Activated CD4-positive, alpha-beta T cell treated with anti-CD3 and anti-CD28 coated beads for 4 hours (primary cell): ENCODE measurements around the gene EEA1.

Source experiments
- DNase-seq, 2 donors: peaks; one replicate each; pipeline ENCODE4 v3.0.0-alpha.2; 2020

EEA1 gene

GRCh38 chr12:92933606-92934005, 4.5 kb upstream of the EEA1 start:
- no peak for DNase-seq

GRCh38 chr12:92930421-92930820, 1.3 kb upstream of the EEA1 start:
- DNase-seq = no peak

DNA sequence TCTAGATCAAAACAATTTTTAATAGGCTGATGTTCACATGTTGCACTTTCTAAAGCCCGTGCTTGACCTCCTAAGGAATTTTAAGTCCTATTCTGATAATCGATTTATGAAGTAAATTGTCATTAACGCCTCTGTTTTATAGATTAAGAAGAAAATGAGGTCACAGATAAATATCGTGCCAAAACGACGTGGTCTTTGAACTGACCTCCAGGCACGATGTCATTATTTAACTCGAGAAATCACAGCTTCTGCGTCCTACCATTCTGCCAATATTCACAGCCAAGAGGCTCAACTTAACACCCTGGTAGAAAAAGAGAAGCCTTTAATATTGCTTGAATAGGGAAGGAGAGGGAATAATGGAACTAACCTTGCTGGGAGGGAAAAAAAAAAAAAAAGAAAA, 888 bp upstream of the EEA1 start:
- no peak for DNase-seq

DNA sequence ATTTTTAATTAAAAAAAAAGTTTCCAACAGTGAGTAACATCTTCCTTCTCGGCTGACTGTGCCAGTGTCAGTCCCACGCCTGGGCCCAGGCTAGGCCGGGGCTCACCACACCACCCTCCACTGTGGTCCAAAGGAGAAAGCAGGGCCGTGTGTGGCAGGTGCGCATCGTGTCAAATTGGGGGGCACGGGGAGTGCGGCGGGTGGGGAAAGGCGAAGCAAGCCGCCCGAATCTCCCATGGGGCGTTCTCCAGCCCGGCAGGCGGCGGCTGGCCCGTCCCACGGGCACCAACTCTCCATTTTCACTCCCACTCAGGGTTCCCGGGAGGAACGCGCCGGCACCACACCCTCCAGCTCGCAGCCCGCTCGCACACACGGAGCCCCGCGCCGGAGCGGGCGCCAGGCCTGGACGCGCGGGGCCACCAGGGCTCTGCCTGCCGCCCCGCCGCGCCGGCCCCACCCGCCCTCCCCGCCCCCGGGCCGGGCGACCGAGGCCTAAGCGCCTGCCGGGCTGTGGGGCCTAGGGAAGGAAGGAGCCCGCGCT, 604 bp downstream of the EEA1 start:
- peak; percentile 67 to 73 for DNase-seq

DNA sequence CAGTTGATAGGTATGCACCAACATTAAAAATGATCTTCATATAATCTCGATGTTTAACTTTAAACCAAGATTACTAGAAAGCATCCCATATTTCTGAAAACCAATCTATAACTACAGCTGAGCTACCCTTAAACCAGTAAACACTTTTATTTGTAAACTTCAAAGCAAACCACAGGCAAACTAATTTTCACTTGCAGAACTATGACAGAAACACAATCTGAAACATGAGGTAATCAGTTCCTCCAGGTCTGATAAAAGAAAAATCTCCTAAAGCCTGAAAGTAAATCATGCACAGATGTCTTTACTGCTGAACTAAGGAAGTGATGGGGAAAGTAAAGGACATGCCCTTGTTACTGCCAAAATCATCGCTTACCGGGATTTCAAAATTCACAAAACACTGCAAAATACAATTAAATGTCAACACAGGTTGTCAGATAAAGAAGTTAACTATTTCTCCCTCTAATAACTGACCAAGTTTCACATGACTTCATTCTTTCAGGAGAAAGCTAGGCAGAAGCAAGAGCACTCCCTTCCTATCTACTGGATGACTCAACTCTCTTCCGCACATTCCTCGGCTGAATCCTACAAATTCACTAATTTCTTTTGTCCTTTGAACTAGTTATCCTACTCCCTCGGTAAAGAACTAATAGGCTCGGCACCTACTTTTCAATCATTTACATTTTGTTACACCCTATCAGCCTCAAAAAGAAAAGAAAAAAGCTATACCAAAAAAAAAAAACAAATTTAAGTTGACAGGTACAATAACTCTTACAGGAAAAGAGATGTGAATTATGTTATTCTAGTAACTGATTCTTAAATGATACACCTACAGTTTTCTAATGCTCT, 1.4 kb downstream of the EEA1 start:
- no peak for DNase-seq

DNA sequence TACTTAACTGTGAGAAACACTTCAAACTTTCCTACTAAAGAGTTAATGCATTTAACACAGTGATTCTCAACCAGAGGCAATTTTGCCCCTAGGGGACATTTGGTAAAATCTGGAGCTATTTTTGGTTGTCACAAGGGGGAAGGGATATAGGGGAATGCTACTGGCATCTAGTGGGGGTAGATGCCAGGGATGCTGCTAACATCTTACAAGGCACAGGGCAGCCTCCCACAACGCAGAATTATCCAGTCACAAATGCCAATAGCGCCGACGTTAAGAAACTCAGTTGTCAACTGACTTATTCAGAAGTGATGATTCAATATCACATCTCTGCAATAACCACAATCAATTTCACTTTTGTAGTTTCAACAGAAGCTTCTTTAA, 2.0 kb downstream of the EEA1 start:
- DNase-seq = peak; percentile 39 to 62

DNA sequence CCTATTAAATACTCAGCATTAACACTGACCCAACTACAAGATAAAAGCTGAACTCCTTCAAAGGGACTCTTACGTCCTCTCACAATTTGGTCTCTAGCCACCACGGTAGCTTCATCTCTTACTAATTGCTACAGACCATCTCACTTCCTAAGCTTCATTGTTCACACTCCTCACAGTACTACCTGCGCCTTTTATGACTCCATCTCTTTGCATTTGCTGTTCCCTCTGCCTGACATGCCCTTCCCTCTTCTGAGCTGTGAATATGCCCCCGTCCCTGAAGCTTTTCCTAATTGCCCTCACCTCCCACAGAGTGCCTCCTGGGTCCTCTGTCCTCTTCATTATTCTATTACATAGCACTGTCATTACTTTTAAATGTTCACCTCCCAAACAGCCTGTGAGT, 2.5 kb downstream of the EEA1 start:
- no peak for DNase-seq

DNA sequence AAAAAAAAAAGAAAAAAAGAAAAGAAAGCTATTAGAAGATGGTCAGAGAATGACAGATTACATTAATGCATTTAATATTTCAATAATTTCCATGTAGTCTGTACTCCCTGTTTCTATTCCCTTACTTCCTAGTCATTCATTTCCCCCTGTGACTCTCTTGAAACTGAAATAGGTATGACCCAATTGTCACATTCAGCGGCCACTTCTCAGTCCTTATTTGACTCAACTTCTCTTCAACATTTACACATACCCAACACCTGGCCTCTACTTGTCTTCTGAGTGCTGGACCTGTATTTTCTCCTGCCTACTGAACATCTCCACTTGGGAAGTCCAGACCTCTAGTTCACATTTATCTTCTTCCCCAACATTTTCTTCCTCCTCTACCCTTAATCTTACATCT, 7.2 kb downstream of the EEA1 start:
- no peak for DNase-seq

DNA sequence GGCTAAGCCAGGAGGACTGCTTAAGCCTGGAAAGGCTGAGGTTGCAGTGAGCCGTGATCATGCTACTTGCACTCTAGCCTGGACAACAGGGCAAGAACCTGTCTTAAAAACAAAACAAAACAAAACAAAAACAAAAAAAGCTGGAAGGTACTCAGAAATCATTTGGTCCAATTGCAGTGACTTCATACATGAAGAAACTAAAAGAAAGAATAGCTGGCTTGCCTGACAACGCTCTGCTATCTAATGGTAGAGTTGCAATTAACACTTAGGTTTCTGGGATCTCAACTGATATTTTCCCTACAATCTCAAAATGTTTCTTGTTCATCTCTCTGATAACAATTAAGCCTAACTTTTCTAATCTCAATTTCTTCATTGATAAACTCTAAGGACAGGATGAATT, 13.7 kb downstream of the EEA1 start:
- no peak for DNase-seq

GRCh38 chr12:92914170-92914569, 14.9 kb downstream of the EEA1 start:
- DNase-seq = no peak

GRCh38 chr12:92912672-92913071, 16.4 kb downstream of the EEA1 start:
- DNase-seq = no peak

DNA sequence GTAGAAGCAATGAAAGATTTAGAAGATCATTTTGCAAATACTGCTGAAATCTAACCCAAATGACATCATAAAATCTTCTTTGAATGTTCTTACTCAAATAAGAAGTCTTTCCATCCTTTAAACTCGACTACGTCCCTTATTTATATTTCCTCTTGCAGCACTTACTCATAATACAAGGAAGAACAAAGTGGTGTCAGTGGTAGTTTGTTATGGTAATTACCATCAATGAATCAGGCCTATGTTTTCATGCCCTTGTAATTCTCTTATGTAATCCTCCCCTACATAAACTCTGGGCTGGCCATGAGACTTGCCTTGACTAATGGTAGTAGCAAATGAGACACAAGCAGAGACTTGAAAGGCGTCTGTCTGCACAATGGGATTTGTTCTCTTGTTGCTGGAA, 17.0 kb downstream of the EEA1 start:
- peak; percentile 15 to 24 for DNase-seq

DNA sequence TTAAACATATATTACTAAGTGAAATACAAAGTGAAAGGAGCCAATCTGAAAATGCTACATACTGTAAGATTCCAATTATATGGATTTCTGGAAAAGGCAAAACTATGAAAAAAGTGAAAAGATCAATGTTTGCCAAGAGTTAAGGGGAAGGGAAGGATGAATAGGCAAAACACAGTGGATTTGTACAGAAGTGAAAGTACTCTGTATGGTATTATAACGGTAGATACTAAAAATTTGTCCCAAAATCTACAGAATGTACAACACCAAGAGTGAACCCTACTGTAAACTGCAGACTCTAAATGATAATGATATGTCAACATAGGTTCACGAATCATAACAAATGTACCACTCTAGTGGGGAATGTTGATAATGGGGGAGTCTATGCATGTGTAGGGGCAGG, 17.8 kb downstream of the EEA1 start:
- DNase-seq = no peak

GRCh38 chr12:92908108-92908507, 21.0 kb downstream of the EEA1 start:
- no peak for DNase-seq

DNA sequence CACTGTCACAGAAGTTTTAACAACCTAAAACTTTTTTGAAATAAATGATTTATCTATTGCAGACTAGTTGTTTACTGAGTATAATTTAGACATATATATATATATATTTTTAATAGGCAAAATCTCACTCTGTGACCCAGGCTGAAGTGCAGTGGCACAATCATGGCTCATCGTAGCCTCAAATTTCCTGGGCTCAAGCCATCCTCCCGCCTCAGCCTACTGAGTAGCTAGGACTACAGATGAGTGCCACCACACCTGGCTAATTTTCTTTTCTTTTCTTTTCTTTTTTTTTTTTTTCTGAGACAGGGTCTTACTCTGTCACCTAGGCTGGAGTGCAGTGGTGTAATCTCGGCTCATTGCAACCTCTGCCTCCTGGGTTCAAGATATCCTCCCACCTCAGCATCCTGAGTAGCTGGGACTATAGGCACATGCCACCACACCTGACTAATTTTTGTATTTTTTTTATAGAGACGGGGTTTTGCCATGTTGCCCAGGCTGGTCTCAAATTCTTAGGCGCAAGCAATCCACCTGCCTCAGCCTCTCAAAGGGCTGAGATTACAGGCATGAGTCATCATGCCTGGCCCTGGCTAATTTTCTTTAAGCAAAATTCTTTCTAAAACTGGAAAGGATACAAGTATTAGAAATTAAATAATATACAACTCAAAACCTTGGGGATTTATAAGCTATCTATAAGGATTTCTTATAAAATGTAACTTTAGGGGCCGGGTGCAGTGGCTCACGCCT, 23.1 kb downstream of the EEA1 start:
- DNase-seq = no peak

DNA sequence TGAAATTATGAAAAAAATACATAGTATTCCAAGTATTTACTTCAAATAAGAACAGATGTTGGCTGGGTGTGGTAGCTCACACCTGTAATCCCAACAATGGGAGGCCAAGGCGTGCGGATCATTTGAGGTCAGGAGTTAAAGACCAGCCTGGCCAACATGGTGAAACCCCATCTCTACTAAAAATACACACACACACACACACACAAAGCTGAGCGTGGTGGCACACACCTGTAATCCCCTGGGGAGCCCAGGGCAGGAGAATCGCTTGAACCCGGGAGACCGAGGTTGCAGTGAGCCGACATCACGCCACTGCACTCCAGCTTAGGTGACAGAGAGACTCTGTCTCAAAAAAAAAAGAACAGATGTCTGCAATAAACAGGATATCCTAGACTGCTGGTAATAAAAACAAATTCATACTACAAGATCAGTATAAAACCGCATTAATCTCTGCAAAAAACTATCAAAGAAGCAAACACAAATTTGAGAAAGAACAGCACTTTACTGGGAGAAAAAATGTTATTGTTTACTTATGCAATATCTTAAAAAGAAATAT, 23.8 kb downstream of the EEA1 start:
- DNase-seq = no peak

DNA sequence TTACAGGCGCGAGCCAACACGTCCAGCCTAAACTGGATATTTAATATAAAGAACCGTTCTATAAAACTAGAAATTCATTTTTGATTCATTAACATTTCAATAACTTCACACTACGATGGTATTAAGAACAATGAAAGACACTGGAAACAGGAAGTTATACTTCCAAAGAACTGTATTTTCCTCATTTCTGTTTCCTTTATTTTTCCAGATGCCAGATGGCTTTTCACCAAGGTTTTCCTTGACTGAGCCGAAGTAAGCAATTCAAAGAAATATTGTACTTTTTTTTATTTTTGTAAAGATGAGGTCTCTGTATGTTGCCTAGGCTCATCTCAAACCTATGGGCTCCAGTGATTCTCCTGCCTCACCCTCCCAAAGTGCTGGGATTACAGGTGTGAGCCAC, 28.2 kb downstream of the EEA1 start:
- no peak for DNase-seq

- DNase-seq = no peak
These were observed 29.6 kb downstream of the EEA1 start for GRCh38 chr12:92899386-92900001.

DNA sequence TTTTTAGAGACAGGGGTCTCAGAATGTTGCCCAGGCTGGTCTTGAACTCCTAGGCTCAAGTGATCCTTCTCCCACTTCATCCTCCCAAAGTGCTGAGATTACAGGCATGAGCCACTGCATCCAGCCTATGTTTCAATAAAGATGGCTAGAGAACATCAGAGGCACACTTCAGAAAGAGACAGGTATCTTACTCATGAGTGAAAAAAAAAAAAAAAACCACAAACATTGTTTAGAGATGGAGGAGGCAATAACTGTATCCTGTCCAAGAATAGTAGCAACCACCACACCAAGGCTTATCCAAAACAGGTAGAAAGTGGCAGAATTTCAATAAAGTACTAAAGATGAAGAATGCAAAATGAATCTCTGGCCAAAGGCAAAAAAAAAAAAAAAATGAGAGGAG, 30.3 kb downstream of the EEA1 start:
- DNase-seq = no peak

DNA sequence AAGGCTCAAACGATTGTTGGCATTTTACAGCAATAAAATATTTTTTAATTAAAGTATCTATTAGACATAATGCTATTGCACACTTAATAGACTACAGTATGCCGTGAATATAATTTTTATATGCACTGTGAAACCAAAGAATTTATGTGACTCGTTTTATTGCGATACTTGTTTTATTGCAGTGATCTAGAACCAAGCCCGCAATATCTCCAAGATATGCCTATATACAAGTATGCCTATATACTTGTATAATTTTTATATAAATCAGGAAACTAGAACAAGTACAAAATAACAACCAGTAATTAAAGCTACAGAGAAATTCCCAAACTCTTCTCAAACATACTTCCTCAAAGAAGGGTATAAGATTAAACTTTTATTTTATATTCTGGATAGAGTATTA, 31.3 kb downstream of the EEA1 start:
- DNase-seq = no peak

- DNase-seq = no peak
These were observed 38.4 kb downstream of the EEA1 start for GRCh38 chr12:92890601-92891106.

DNA sequence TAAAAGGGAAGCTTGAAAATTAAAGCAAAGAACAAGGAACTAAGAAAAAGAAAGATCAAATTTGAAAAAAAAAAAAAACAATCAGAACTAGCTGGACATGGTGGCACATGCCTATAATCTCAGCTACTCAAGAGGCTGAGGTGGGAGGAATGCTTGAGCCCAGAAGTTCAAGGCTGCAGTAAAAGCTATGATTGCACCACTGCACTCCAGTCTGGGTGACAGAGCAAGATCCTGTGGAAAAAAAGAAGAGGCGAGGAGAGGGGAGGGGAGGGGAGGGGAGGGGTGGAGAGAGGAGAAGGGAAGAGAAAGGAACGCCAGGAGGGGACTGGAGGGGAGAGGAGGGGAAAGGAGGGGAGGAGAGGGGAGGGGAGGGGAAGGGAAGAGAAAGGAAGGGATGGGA, 43.0 kb downstream of the EEA1 start:
- no peak for DNase-seq

DNA sequence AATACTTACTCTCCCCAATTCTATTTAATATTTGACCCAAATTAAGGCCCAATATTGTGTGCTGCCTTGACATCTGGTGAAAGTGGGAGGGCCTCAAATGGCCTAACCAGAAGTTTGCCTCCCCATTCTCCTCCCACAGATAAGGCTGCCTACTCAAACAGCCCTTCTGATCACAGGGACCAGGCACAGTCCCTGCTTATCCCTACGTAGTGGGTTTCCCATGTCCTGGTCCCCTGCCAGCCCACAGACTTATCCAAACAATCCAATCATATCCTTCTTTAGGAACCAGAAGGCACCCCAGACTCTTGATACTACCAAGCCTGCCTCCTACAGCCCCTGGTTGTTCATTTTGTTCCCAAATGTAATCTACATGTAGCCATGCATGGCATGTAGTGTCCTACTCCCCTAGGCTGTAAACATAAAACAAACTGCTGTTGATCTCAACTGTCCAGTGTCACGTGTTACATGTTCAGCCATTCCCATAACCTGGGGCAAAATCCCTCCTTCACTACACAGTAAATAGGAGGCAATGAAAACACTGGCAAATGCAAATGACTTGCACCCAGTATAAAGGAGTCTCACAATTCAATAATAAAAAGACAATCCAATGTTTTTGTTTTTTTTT, 49.3 kb downstream of the EEA1 start:
- no peak for DNase-seq
